GM10248 (cell line): ENCODE results near the gene HLA-DQA2.

Experiments used
- CTCF ChIA-PET: fragments of 300-600 bp; sonication (Branson Sonifier 250); formaldehyde crosslinking; extraction: SDS; loops from one replicate; lab custom pipeline; 2021; ENCODE audit warnings: antibody characterized with exemption; lab: Yijun Ruan, JAX
- POLR2A ChIA-PET: fragments of 350-650 bp; sonication (Branson Sonifier 250); formaldehyde crosslinking; extraction: SDS; loops from one replicate; lab custom pipeline; 2020; ENCODE audit warnings: antibody characterized with exemption; lab: Yijun Ruan, JAX
- DNase-seq: peaks from one replicate; pipeline ENCODE4 v3.0.0; 2012; ENCODE audit errors: extremely low spot score
- TF ChIP-seq, protein P1 (sequence below): IDR thresholded peaks from 2 replicates; pipeline ENCODE4 v1.5.1; 2012; ENCODE audit warnings: mild to moderate bottlenecking, low read depth; ENCODE audit errors: extremely low read depth, missing control alignments, control extremely low read depth

Gene HLA-DQA2

GRCh38 chr6:32792901-32793435 lies 51.8 kb downstream of the HLA-DQA2 start:
- ChIA-PET CTCF (interaction anchor here (1.0 to 3.2 kb wide), 8 partner anchors 7 to 548 kb away, joined by 3 to 45 read pairs (median 4); partner anchors contain the start of gene TAP2), POLR2A (no interaction called here)
- TF ChIP-seq, protein P1, sequence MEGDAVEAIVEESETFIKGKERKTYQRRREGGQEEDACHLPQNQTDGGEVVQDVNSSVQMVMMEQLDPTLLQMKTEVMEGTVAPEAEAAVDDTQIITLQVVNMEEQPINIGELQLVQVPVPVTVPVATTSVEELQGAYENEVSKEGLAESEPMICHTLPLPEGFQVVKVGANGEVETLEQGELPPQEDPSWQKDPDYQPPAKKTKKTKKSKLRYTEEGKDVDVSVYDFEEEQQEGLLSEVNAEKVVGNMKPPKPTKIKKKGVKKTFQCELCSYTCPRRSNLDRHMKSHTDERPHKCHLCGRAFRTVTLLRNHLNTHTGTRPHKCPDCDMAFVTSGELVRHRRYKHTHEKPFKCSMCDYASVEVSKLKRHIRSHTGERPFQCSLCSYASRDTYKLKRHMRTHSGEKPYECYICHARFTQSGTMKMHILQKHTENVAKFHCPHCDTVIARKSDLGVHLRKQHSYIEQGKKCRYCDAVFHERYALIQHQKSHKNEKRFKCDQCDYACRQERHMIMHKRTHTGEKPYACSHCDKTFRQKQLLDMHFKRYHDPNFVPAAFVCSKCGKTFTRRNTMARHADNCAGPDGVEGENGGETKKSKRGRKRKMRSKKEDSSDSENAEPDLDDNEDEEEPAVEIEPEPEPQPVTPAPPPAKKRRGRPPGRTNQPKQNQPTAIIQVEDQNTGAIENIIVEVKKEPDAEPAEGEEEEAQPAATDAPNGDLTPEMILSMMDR, result no peak
- no peak for DNase-seq

DNA sequence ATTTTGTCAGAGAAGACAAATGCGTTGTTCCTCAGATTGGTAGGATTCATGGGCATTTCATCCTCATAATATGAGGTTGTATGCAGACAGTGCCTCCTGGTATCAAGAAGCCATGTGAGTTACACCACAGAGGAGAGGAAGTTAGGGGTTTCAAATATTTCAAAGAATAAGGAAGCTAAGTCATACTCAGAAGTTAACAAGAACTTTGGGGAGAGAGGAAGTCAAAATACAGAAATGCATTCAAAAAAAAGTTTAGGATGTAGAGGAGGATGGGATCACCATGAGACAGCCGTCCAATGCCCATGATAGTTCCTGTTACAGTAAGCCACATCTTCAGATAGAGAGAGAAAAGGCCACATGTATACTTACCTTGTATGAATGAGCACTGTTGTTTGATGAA lies 53.3 kb downstream of the HLA-DQA2 start:
- TF ChIP-seq, protein P1, result no peak
- POLR2A ChIA-PET, result no interaction called here
- CTCF ChIA-PET, result interaction anchor here (1.1 to 3.2 kb wide), 6 partner anchors 9 to 549 kb away, joined by 3 to 45 read pairs (median 10); no protein-coding TSS in a partner anchor
- no peak for DNase-seq
